Nucleus accumbens (tissue), 56 donors: Measurements from ENCODE around the gene ZFX.
"Not testable (repeated sequence)": the region's sequence is repeated elsewhere in the genome, so short reads cannot be mapped to it uniquely, and the experiment has no call there.

ENCODE experiments used
- DNase-seq, 56 donors: peaks; one replicate each; lab custom pipeline; 2025; lab: John Stamatoyannopoulos, UW

Gene ZFX

DNA sequence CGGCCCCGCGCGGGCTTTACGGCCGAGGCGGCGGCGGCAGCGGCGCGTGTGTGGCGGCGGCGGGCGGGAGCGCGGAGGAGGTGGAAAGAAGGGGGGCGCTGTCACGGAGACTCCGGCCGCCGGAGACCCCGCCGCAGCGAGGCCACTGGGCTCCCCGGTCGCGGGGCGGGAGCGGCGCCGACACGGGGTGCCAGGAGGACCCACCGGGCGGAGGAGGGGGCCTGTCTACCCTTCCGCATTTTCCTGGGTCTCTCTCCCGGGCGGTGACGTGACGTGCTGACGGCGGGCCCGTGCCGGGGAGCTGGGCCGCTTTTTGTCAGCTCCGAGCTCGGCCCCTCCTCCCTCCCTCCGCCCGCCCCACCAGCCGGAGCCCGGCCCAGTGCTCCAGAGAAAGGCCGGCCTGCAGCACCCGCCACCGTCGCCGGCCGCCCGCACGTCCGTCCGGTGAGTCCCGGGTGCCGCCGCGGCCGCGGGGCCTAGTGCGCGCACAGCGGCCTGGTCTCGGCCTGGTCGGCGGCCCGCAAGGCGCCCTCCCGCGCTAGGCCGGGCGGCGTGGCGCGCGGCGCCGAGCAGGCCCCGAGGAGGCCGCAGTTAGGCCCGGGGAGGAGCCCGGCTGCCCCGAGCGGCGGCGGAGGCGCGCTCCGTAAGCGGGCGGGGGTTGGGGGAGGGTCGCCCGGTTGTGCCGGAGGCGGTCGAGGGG, at the start of gene ZFX:
ZFX (plus strand) TSS at position 379 of the 700 bp plus-strand sequence. CDS start 23,014 bp downstream, outside the sequence.
- DNase-seq = peak in 50 of 56 donors; percentile 1 to 87 (median 54)

DNA sequence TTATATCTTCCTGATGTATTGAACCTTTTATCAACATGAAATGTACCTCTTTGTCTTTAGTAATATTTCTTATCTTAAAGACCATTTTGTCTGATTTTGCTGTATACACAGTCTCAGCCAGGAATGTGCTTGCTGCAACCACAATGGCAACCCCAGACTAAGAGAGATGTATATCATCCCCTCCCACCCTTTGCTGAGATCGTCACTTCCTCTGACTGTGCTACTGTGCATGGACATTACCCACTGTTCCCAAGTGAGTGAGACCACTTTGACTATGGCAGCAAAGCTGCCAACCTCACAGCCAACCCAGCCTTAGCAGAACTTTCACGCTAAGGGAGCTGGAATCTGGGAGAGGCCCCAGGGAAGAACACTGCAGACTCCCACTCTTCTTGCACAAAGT, 48.8 kb upstream of the ZFX start:
- no peak for DNase-seq

DNA sequence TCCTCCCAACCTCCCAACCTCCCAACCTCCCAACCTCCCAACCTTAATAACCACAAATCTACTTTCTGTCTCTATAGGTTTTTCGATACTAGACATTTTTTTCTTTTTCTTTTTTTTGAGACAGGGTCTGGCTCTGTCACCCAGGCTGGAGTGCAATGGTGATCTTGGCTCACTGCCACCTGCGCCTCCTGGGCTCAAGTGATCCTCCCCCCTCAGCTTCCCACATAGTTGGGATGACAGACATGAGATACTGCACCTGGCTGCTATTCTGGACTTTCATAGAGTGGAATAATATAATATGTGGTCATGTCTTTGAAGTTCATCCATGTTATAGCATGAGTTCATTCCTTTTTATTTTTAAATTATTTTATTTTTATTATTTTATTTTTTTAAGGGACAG, 39.5 kb upstream of the ZFX start:
- no peak for DNase-seq

DNA sequence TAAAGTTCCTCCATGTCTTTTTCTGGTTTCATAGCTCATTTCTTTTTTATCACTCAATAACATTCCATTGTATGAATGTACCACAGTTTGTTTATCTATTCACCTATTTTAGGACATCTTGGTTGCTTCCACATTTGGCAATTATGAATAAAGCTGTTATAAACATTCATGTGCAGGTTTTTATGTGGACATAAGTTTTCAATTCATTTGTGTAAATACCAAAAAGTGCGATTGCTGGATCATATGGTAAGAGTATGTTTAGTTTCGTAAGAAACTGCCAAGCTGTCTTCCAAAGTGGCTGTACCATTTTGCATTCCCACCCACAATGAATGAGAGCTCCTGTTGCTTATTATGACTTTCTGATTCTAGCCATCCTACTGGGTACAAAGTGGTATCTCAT, 36.3 kb upstream of the ZFX start:
- no peak for DNase-seq

DNA sequence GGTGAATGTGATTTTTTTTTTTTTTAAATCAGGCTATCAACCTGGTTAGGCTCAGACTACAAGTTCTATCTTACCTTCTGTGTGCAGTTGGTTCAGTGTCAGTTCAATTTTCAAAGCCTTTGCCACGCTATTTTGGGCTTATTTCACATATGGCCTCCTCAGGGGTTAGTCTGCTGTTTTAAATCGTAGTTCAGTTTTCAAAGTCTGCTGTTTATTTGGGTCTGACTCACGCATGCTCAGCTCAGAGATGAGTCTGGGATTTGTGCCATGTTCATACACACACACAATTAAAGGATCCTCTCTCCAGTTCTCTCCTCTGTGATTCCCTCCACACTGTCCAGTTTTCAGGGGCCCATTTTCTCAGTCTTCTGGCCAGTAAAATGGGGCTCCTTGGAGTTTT, 32.3 kb upstream of the ZFX start:
- DNase-seq = peak in 25 of 56 donors; percentile 0 to 24 (median 4)

DNA sequence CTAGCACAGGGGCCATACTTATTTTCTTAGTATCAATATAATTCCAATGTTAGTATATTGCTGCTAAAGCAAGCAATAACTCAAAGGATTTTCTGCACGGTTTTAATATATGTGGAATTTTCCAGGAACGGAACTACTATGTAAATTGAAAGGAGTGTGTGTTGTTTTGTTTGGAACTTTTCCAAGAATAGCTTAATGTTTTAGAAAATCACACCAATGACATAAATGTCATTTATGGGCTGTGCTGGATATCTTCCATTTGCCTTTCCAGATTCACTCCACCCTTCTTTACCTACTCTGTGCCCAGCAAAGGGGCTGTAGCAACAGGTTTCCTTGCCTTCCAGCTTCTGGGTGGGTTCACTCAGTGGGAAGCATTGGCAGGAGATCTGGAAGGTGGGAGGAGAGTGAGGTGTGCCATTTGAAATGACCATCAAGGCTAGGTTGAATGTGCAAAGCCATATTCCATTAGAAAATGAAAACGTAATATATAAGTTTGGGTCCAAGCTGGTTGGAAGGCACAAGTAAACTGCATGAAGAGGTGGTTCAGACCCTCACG, 25.2 kb upstream of the ZFX start:
- no peak for DNase-seq

DNA sequence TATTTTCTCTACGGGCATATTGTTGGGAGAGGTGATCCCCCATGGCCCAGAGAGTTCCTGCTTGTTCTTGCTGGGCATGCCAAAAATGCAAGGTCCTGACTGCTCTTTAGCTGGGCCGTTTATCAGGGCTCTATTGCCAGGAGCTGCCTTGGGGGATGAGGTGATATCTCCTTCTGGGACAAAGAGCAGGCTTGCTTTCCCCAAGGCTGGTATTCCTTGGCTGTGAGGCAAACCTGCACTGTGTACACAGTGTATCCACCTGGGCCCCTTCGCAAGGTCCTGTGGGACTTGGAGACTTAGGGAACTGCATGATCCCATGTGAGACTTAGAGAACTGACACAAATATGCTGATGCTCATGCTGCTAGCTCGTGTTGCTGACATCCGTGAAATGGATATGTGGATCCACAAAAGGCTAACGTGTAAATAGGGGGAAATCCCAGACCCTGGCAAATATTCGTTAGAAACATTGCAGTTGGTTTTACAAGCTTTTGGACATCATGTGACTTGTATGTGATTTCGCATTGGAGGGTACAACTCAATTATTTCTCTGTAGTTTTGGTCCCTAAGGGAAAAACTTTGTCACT, 24.4 kb upstream of the ZFX start:
- DNase-seq = no peak

DNA sequence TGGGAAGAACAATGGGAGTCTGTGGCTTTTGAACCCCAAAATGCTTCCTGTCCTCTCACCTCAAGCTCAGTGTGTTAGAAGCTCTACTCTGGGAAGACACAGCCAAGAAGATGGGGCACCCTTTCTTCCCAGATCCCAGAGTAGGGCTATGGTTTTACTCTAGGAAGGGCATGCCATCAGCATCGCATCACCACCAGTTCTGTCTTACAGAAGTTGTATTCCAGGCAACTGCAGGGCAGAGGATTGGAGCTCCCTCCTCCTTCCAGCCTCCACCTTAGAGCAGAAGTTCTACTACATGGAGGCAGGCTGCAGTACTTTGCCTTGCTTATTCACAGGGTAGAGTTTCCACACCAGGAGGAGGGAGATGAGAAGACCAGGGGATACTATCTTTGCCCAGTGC, 18.1 kb upstream of the ZFX start:
- DNase-seq = no peak

DNA sequence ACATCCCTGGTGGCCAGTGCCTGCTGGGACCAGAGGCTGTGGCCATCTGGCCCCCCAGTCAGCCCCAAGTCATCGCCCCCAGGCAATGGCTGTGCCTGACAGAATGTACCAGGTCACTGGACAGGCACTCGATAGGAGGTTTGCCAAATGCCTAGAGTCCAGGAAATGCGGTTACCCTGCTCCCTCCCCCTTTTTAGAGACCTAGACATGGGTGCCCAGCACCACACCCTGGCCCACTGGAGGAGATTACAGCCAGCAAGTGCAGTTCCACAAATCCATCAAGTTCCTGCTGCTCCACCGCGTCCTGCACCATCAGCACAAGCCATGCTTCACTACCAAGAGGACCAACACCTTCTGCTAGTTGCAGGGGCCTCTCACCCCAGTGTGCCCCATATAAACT, 16.2 kb upstream of the ZFX start:
- no peak for DNase-seq

DNA sequence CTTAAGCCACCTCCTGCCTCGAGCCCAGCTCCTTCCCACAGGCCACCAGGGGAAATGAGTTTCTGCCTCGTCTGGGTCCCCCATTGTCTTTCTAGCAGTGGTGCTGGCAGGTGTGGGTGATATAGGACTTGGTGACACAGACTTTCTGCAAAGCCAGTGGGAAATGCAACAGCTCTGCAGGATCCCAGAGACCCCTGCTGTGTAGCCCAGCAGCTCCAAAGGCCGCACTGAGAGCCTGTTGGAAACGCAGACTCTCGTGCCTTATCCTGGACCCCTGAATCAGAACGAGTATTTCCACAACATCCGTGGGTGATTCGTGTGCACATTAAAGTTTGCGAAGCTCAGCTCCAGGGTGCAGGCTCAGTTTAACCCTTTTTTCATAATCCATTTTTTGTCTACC, 13.8 kb upstream of the ZFX start:
- not testable (repeated sequence) for DNase-seq

DNA sequence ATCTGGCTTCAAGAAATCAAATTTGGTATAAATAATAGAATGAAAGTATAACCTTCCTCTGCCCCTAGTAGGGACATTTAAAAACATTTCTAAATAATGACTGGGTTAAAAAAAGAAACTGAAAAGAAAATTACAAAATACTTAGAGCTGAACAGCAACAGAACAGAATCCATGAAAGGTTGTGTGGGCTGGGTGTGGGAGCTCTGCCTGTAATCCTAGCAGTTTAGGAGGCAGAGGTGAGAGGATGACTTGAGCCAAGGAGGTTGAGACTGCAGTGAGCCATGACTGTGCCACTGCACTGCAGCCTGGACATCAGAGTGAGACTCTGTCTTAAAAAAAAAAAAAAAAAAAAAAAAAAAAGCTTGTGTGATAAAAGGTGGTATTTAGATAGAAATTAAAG, 12.3 kb upstream of the ZFX start:
- no peak for DNase-seq

DNA sequence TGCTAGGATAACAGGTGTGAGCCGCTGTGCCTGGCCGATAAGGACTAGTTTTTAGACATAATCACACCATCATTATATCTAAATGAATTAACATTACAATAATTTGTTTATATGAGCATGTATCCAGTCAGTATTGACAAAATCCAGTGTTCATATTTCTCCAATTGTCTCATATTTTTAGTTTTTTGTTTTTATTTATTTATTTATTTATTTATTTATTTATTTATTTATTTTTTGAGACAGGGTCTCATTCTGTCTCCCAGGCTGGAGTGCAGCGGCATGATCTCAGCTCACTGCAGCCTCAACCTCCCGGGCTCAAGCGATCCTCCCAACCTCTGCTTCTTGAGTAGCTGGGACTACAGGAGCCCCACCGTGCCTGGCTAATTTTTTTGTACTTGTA, 5.5 kb upstream of the ZFX start:
- DNase-seq = not testable (repeated sequence)

DNA sequence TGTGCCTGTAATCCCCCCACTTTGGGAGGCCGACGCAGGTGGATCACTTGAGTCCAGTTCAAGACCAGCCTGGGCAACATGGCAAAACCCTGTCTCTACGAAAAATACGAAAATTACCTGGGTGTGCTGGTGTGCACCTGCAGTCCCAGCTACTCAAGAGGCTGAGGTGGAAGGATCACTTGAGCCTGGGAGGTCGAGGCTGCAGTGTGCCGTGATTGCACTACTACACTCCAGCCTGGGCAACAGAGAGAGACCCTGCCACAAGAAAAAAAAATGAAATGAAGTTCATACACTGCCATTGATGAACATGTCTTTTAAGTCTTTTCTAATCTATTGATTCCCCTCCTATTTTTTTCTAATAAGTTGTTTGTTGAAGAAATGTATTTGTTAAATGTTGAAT, 5.0 kb upstream of the ZFX start:
- no peak for DNase-seq

DNA sequence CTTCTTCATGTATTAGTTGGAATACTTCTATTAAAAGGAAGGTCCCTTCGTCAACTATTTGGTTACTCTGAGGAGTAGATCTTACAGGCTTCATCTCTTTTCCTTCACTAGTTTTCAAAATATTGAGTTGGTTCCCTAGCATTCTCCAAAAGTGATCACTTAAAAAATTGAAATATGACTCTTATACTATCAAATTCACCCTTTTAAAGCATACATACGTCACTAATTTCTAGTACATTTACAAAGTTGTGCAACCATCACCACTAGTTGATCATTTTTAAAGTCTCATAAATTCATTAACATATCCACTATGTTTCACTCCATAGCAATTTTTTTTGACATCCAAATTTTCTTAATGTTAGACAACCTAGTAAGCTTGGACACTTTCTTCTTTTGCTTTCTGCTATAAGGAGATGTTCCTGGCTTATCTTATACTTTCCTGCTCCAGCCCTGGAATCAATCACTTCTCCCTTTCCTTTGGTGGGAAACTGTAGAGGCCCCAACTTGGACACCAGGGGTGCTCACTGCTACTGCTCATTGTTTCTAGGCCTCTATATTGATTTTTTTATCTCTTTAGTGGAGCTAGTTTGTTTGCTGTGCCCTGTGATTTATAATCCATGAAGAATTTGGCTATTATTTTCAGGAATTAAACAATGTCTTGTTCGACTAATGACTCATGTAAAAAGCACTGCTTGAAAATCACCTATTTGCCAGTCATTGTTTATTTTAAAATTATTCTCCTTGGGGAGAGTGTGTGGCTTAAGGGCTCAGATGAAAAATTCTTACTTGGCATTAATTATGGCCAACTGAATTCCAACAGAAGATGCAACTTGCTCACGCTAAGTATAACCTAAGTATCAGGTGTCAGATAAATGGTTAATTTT, 4.0 kb upstream of the ZFX start:
- no peak for DNase-seq

DNA sequence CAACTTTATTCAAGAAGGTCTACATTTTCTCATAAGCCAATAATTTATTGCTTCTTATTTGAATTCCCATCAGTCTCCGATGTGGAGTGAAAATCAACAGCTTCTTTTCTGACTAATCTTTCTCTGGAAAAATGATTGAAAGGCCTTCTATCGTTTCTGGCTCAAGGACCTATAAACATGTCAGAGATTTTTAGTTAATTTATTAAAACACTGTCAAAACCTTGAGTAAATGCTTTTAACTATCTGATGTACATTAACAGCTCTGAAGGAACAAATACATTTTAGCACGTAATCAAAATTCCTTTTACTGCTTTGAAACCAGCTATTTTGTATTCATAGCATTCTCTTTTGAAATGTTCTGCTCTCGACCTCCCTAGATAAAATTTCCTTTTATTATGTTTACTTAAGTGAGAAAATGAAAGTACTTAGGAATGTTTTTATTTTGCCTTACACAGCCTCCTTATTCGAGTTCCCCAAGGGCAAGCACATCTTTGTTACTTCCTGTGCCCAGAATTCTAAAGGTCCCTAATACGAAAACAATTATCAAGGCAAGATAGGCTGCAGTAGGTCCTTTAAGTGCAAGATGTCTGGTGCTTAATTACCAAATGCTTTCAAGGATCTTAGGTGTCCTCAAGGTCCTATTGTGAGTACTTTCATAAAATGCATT, 3.1 kb upstream of the ZFX start:
- no peak for DNase-seq

DNA sequence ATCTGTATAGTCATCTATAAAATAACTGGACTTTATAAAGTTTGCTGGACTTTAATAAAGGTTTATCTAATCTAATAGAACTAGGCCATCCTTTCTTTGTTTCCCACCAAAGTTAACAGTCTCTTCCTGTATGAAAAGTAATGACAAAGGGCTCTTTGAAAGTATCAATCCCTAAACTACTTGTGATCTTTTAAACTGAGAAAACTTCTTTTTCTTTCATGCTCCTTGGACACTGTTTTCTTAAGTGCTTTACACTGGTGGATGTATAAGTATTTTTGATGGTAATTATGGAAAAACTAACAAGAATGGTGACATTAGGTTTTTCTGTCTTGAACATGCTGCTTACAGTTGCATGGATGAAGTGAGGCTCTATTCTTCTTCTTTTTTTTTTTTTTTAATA, 2.4 kb upstream of the ZFX start:
- no peak for DNase-seq

DNA sequence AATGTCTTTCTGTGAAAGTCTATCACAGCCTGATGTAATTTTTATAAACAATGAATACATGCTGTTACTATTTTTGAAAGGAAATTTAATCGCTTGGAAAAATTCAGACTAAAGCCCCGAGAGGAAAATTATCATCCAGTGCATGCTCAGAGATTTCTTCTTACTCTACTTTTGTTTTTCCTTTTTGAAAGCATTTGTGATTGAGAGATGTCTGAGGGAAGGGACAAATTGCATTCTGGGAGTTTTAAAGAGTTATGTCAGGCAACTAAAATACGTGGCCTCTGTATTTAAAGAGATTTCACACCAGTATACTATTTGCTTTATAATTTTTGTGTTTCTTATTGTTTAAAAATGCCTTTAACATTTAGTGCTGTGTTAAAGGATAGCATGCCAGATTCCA, 1.4 kb upstream of the ZFX start:
- DNase-seq = no peak

DNA sequence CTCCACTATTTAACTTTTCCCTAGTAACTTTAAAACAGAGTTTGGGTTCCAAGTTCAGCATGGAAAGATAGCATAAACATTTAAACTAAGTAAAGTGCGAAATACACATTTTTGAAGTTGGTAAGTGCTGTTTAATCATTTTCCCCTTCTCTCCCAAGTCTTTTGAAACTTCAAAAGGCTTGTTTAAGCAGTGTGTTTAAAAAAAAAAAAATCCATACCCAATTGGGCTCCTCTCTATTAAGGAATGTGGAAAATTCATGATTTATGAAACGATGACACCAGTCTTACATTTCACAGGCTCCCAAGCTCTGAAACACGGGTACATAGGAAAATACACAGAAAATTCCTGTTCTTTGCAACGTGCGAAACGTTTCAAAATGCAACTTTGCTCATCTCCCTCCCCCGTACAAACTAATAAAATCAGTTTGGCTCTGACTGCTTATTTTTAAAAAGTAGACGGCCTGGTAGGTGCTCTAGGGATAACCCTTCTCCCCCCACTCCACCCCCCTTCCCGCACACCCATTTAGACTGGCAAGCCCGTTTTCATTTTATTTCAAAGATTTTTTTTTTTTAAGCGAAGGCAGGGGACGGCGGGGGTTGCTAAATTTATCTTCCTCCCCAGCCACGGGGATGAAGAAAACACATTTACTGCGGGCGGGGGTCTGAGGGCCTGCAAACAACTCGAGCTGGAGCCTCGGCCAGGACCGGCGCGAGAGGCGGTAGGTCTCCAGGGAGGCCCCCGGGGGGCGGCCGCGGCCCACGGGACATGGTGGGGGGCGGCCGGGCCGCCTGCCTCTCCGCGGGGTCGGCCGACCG, 786 bp upstream of the ZFX start:
- DNase-seq = peak in 30 of 56 donors; percentile 7 to 72 (median 52)

DNA sequence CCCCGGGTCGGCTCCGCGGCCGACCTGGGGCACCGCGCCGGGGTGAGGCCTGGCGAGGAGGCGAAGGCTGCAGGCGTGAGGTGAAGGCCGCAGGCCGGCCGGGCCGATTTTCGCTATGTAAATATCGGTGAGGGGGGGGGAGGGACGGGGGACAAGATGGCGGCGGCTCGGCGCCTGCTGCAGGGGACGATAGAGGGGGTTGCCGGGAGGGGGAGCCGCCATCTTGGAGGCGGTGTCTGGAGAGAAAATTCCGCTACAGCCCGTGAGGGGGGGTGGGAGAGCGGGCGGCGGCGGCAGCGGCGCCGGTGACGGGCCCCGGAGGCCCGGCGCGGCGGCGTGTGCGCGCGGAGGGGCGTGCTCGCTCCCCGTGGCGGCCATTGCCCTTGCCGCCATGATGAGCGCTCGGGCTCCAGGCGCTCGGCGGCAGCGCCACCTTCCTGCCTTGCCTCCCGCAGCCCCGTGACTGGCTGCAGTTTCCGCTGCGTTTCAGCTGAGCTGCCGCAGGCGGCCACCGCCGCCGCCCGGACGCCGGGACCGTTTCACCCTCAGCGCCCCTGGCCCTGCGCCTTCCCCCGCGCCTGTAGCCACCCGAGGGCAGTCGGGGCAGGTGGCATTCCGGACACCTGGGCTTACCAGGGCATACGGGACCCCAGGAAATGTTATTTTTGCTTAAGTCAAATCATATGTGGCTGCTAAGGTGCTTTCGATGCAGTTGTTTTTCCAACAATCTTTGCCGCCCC, 692 bp downstream of the ZFX start:
- peak in 55 of 56 donors; percentile 6 to 99 (median 83) for DNase-seq
